Stimulated activated CD8-positive, alpha-beta memory T cell treated with anti-CD3 and anti-CD28 coated beads, Interleukin-4, amount 100 ng/mL, for 48 hours (primary cell): ENCODE measurements around the gene LY9.
"Not testable (repeated sequence)": the region's sequence is repeated elsewhere in the genome, so short reads cannot be mapped to it uniquely, and the experiment has no call there.

Source experiments
- DNase-seq: peaks from one replicate; pipeline ENCODE4 v3.0.0-alpha.2; 2020

Gene LY9

DNA sequence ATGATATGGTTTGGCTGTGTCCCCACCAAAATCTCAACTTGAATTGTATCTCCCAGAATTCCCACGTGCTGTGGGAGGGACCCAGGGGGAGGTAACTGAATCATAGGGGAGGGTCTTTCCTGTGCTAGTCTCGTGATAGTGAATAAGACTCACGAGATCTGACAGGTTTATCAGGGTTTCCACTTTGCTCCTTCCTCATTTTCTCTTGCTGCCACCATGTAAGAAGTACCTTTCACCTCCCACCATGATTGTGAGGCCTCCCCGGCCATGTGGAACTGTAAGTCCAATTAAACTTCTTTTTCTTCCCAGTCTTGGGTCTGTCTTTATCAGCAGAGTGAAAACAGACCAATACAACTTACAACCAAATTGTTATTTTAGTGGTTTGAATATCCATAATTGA is 71.7 kb downstream of the LY9 start:
- DNase-seq, result not testable (repeated sequence)

DNA sequence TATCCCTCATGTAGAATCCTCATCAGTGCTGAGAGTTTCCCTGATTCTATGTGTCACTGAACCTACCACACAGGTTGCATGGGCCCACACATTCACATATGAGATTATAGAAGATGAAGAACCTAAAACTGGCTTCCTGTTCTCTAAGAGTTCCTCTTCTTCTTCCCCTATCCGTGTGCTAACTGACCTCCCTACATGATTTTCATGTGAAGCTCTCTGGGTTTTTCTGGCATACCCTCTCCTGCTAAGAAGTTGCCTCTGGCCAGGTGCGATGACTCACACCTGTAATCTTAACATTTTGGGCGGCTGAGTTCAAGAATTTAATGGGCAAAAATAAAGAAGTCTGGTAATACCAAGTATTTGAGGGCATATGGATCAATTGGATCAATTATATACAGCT is 72.2 kb downstream of the LY9 start:
- DNase-seq, result no peak

DNA sequence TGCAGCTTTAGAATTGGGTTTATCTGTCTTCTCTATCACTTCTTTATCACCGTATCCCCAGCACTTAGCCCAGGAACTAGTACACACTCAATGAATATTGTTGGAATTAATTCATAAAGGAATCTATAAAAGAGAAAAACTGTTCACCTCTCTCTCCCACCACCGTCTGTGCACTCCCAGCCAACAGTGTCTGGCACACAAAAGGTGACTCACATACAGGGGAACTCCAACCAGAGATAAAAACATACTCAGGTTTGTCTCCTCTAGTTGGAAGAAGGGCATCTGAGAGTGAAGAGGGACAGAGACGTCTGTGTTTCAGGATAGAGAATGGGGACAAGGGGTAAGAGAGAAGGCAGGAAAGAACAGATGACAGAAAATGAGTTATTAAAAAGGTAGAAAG is 79.0 kb downstream of the LY9 start:
- no peak for DNase-seq

DNA sequence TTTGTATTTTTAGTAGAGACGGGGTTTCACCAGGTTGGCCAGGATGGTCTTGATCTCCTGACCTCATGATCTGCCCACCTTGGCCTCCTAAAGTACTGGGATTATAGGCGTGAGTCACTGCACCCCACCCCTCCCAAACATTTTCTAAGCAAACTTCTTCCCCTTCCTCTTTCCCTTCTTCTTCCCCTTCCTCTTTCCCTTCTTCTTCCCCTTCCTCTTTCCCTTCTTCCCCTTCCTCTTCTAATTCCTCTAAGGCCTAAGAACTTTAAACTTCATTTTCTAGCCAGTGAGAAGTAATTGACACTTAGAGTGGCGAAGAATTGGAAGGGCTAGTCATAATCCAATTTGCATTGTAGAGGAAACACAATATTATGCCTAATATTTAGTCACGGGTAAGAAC is 79.6 kb downstream of the LY9 start:
- DNase-seq, result not testable (repeated sequence)

DNA sequence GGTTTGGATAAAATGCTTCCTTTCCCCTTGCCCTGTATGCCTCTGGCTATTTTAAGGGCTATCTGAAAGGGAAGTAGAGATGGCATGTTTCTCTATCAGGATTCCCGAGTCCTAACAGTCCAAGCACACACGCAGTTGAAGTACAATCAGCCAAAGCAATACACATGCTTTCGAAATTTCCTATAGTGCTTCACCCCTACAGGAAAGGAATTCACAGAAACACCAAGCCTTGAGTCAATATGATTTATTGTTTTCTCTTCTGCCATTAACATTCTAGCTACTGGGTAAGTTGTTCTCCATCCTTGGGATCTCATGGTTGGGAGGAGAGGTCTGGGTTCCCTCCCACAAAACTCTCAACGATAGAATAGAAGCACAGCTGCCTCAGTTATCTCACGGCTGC is 80.3 kb downstream of the LY9 start:
- DNase-seq, result no peak

DNA sequence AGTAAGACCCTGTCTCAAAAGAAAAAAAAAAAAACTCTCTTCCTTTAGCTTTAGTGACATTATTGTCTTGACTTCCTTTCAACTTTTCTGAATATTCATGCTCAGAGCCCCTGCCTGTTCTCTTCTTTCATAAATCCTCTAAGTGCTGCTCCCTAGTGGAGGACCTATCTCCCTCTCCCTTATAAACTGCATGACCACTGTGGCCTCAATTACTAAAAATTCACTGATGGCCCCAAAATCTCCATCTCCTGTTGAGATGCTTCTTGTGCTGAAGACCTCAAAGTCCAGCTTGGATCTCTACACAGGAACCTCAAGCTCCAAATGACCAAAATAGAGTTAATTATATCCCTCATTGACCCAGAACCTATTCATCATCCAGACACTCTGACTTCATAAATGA is 81.2 kb downstream of the LY9 start:
- no peak for DNase-seq
